ENCODE measurements around the gene KIAA0825. TPM values are rescaled to one million over a fixed set of nuclear protein-coding genes. Genes with fewer than 3 reads are reported as not detected.

Gene KIAA0825
- polyA plus RNA-seq, 3 donors: 0.56 to 1.3 (median 0.89) TPM

GRCh38 chr5:94485067-94485466, 133.3 kb downstream of the KIAA0825 start:
- peaks cover 0 to 9% of the 10 kb centered on the region in 2 donors for H3K4me1 ChIP-seq (ENCODE audit: control insufficient read depth in 1 of 2, insufficient read depth in 2 of 2, low read length in 2 of 2)
- no peaks in the 10 kb centered on the region for H3K9me3 ChIP-seq (replicated peaks in 1 of 2; ENCODE audit: control insufficient read depth in 1 of 2, insufficient read depth in 1 of 2, low read length in 2 of 2)
- intact Hi-C loops (cut with micrococcal nuclease): no loop called here
- no peaks in the 10 kb centered on the region for H4K20me1 ChIP-seq (ENCODE audit: insufficient read depth, low read length)
- peaks cover 0 to 2% (median 0%) of the 10 kb centered on the region in 7 donors for H3K9me3 Mint-ChIP-seq
- H3K27me3 ChIP-seq (ENCODE audit: control insufficient read depth in 2 of 2, insufficient read depth in 2 of 2, low read length in 2 of 2): no peaks in the 10 kb centered on the region
- peak; percentile 30 to 54 (median 45) for DNase-seq
- peak overlapping the region in 1 of 3 experiments; percentile 17 for H3K4me3 ChIP-seq (replicated peaks in 1 of 3; ENCODE audit: low read depth in 2 of 3, low read length in 3 of 3)
- TF ChIP-seq, protein P1, sequence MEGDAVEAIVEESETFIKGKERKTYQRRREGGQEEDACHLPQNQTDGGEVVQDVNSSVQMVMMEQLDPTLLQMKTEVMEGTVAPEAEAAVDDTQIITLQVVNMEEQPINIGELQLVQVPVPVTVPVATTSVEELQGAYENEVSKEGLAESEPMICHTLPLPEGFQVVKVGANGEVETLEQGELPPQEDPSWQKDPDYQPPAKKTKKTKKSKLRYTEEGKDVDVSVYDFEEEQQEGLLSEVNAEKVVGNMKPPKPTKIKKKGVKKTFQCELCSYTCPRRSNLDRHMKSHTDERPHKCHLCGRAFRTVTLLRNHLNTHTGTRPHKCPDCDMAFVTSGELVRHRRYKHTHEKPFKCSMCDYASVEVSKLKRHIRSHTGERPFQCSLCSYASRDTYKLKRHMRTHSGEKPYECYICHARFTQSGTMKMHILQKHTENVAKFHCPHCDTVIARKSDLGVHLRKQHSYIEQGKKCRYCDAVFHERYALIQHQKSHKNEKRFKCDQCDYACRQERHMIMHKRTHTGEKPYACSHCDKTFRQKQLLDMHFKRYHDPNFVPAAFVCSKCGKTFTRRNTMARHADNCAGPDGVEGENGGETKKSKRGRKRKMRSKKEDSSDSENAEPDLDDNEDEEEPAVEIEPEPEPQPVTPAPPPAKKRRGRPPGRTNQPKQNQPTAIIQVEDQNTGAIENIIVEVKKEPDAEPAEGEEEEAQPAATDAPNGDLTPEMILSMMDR (IDR thresholded peaks at IDR 0.05): no peak
- H3K79me2 ChIP-seq (ENCODE audit: insufficient read depth, low read length): no peaks in the 10 kb centered on the region
- no peaks in the 10 kb centered on the region for H3K36me3 Mint-ChIP-seq
- peaks cover 0 to 2% (median 0%) of the 10 kb centered on the region in 3 donors for H3K27me3 Mint-ChIP-seq (ENCODE audit: low read depth in 3 of 3)
- H3K9ac ChIP-seq (ENCODE audit: insufficient read depth, low read length, poor library complexity, severe bottlenecking): no peak overlapping the region
- no peaks in the 10 kb centered on the region for H3K36me3 ChIP-seq (replicated peaks in 1 of 2; ENCODE audit: control insufficient read depth in 1 of 2, insufficient read depth in 2 of 2, low read length in 2 of 2)
- WGBS (ENCODE audit: insufficient coverage): no CpG with 5 or more reads among the region's 3 CpGs
- H3K27ac Mint-ChIP-seq: peak overlapping the region in 5 of 7 donors; percentile 1 to 66 (median 28)
- peak overlapping the region; percentile 32 for H3K4me2 ChIP-seq (replicated peaks; ENCODE audit: extremely low read depth, low read length, poor library complexity, severe bottlenecking)
- peaks cover 9% of the 10 kb centered on the region for H3K4me1 Mint-ChIP-seq
- H3K4me3 Mint-ChIP-seq: peak overlapping the region; percentile 3 to 52
- H2AFZ ChIP-seq (ENCODE audit: insufficient read depth, low read depth, low read length, poor library complexity, severe bottlenecking): no peak overlapping the region
- no peak overlapping the region for H3K27ac ChIP-seq (ENCODE audit: low read depth in 1 of 2, low read length in 2 of 2)

DNA sequence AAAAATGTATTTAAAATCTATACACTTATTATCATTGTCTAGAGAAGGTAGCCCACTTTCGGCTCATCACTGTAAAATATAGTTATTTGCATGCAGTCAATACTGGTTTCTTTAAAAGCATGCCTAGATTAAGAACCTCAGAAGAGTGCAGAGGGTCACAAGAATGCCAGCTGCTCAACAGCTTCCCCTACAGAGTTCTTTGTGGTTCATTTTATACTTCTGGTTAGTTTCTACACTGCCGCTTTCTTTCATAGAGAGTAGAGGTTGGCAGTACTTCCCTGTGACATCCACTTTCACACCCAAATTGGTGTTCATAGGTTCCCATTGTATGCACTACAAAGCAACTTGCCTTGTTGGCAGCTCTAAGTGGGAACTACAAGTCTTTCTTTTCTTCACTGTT, 137.3 kb downstream of the KIAA0825 start:
- H3K27me3 ChIP-seq (ENCODE audit: control insufficient read depth in 2 of 2, insufficient read depth in 2 of 2, low read length in 2 of 2): no peaks in the 10 kb centered on the region
- no peak overlapping the region for H2AFZ ChIP-seq (ENCODE audit: insufficient read depth, low read depth, low read length, poor library complexity, severe bottlenecking)
- no peaks in the 10 kb centered on the region for H3K36me3 ChIP-seq (replicated peaks in 1 of 2; ENCODE audit: control insufficient read depth in 1 of 2, insufficient read depth in 2 of 2, low read length in 2 of 2)
- no peak overlapping the region for H3K9ac ChIP-seq (ENCODE audit: insufficient read depth, low read length, poor library complexity, severe bottlenecking)
- Mint-ChIP-seq H3K4me3 (no peak overlapping the region), H3K4me1 (peaks cover 9% of the 10 kb centered on the region), H3K9me3 (peaks cover 0 to 1% (median 0%) of the 10 kb centered on the region in 7 donors), H3K36me3 (peaks cover 0 to 5% of the 10 kb centered on the region in 2 donors), H3K27me3 (ENCODE audit: low read depth in 3 of 3) (peaks cover 0 to 2% (median 2%) of the 10 kb centered on the region in 3 donors), H3K27ac (no peak overlapping the region)
- H3K27ac ChIP-seq (ENCODE audit: low read depth in 1 of 2, low read length in 2 of 2): no peak overlapping the region
- H3K9me3 ChIP-seq (replicated peaks in 1 of 2; ENCODE audit: control insufficient read depth in 1 of 2, insufficient read depth in 1 of 2, low read length in 2 of 2): no peaks in the 10 kb centered on the region
- no peak overlapping the region for H3K4me3 ChIP-seq (replicated peaks in 1 of 3; ENCODE audit: low read depth in 2 of 3, low read length in 3 of 3)
- DNase-seq: no peak
- intact Hi-C loops (cut with micrococcal nuclease): no loop called here
- no peaks in the 10 kb centered on the region for H3K79me2 ChIP-seq (ENCODE audit: insufficient read depth, low read length)
- WGBS (ENCODE audit: insufficient coverage): no CpG with 5 or more reads among the region's 2 CpGs
- peaks cover 0 to 9% of the 10 kb centered on the region in 2 donors for H3K4me1 ChIP-seq (ENCODE audit: control insufficient read depth in 1 of 2, insufficient read depth in 2 of 2, low read length in 2 of 2)
- H4K20me1 ChIP-seq (ENCODE audit: insufficient read depth, low read length): no peaks in the 10 kb centered on the region
- no peak overlapping the region for H3K4me2 ChIP-seq (replicated peaks; ENCODE audit: extremely low read depth, low read length, poor library complexity, severe bottlenecking)
- TF ChIP-seq, protein P1 (IDR thresholded peaks at IDR 0.05): no peak

Measured in CD14-positive monocyte (primary cell).